ENCODE results near the gene NUDCD3. TPM values are rescaled to one million over a fixed set of nuclear protein-coding genes. Genes with fewer than 3 reads are reported as not detected.

The NUDCD3 gene
- total RNA-seq, 1 donor, result 54.3 TPM

- no peaks in the 10 kb centered on the region for H3K36me3 ChIP-seq (ENCODE audit: insufficient read depth, low read length)
Measured at GRCh38 chr7:44440577-44441078, 49.8 kb downstream of the NUDCD3 start.

GRCh38 chr7:44439926-44440325 is 50.5 kb downstream of the NUDCD3 start:
- Histone ChIP-seq H4K20me1 (ENCODE audit: insufficient read depth, low read length) (peaks cover 32% of the 10 kb centered on the region), H3K36me3 (ENCODE audit: insufficient read depth, low read length) (no peaks in the 10 kb centered on the region), H3K4me2 (ENCODE audit: insufficient read depth, low read length) (no peak overlapping the region), H3K4me1 (ENCODE audit: insufficient read depth, low read length) (no peaks in the 10 kb centered on the region), H3K27ac (ENCODE audit: low read depth, low read length) (no peak overlapping the region), H3K9me3 (ENCODE audit: low read depth, low read length) (no peaks in the 10 kb centered on the region), H2AFZ (ENCODE audit: low read length) (no peak overlapping the region), H3K79me2 (ENCODE audit: insufficient read depth, low read length) (peaks cover 70% of the 10 kb centered on the region), H3K27me3 (ENCODE audit: insufficient read depth, low read length) (no peaks in the 10 kb centered on the region), H3K4me3 (ENCODE audit: insufficient read depth, low read length) (no peak overlapping the region)
- no peak for TF ChIP-seq CTCF (IDR thresholded peaks at IDR 0.05; ENCODE audit: extremely low read depth, low read depth, low read length)
- DNase-seq (ENCODE audit: insufficient read length, low spot score, missing footprints), result no peak

More at GRCh38 chr7:44440577-44441078, 49.8 kb downstream of the NUDCD3 start:
- no peak overlapping the region for H3K4me3 ChIP-seq (ENCODE audit: insufficient read depth, low read length)
- no peak for TF ChIP-seq CTCF (IDR thresholded peaks at IDR 0.05; ENCODE audit: extremely low read depth, low read depth, low read length)
- no peak for DNase-seq (ENCODE audit: insufficient read length, low spot score, missing footprints)
- no peaks in the 10 kb centered on the region for H3K4me1 ChIP-seq (ENCODE audit: insufficient read depth, low read length)
- H3K27ac ChIP-seq (ENCODE audit: low read depth, low read length), result no peak overlapping the region
- H3K79me2 ChIP-seq (ENCODE audit: insufficient read depth, low read length), result peaks cover 70% of the 10 kb centered on the region
- peaks cover 33% of the 10 kb centered on the region for H4K20me1 ChIP-seq (ENCODE audit: insufficient read depth, low read length)
- no peak overlapping the region for H2AFZ ChIP-seq (ENCODE audit: low read length)
- H3K9me3 ChIP-seq (ENCODE audit: low read depth, low read length), result no peaks in the 10 kb centered on the region
- H3K27me3 ChIP-seq (ENCODE audit: insufficient read depth, low read length), result no peaks in the 10 kb centered on the region
- H3K4me2 ChIP-seq (ENCODE audit: insufficient read depth, low read length), result no peak overlapping the region

GRCh38 chr7:44438816-44439215 is 51.6 kb downstream of the NUDCD3 start:
- Histone ChIP-seq H4K20me1 (ENCODE audit: insufficient read depth, low read length) (peaks cover 28% of the 10 kb centered on the region), H3K79me2 (ENCODE audit: insufficient read depth, low read length) (peaks cover 69% of the 10 kb centered on the region)
- TF ChIP-seq CTCF (IDR thresholded peaks at IDR 0.05; ENCODE audit: extremely low read depth, low read depth, low read length), result no peak

GRCh38 chr7:44434201-44434600 is 56.3 kb downstream of the NUDCD3 start:
- Histone ChIP-seq H3K9me3 (ENCODE audit: low read depth, low read length) (no peaks in the 10 kb centered on the region), H3K4me3 (ENCODE audit: insufficient read depth, low read length) (no peak overlapping the region), H3K36me3 (ENCODE audit: insufficient read depth, low read length) (no peaks in the 10 kb centered on the region), H3K4me1 (ENCODE audit: insufficient read depth, low read length) (no peaks in the 10 kb centered on the region), H3K4me2 (ENCODE audit: insufficient read depth, low read length) (no peak overlapping the region), H3K27ac (ENCODE audit: low read depth, low read length) (no peak overlapping the region), H2AFZ (ENCODE audit: low read length) (no peak overlapping the region), H3K27me3 (ENCODE audit: insufficient read depth, low read length) (no peaks in the 10 kb centered on the region), H3K79me2 (ENCODE audit: insufficient read depth, low read length) (peaks cover 65% of the 10 kb centered on the region), H4K20me1 (ENCODE audit: insufficient read depth, low read length) (peaks cover 35% of the 10 kb centered on the region)
- no peak for TF ChIP-seq CTCF (IDR thresholded peaks at IDR 0.05; ENCODE audit: extremely low read depth, low read depth, low read length)
- no peak for DNase-seq (ENCODE audit: insufficient read length, low spot score, missing footprints)

More at GRCh38 chr7:44438816-44439215, 51.6 kb downstream of the NUDCD3 start:
- Histone ChIP-seq H3K9me3 (ENCODE audit: low read depth, low read length) (no peaks in the 10 kb centered on the region), H2AFZ (ENCODE audit: low read length) (no peak overlapping the region), H3K27ac (ENCODE audit: low read depth, low read length) (no peak overlapping the region), H3K4me3 (ENCODE audit: insufficient read depth, low read length) (no peak overlapping the region), H3K4me2 (ENCODE audit: insufficient read depth, low read length) (no peak overlapping the region), H3K36me3 (ENCODE audit: insufficient read depth, low read length) (no peaks in the 10 kb centered on the region), H3K4me1 (ENCODE audit: insufficient read depth, low read length) (no peaks in the 10 kb centered on the region), H3K27me3 (ENCODE audit: insufficient read depth, low read length) (no peaks in the 10 kb centered on the region)
- no peak for DNase-seq (ENCODE audit: insufficient read length, low spot score, missing footprints)
